Measurements from ENCODE around the gene BROX.

Gene BROX

GRCh38 chr1:222749927-222750326 lies 37.6 kb downstream of the BROX start:
- no peak for DNase-seq
- no peaks in the 10 kb centered on the region for H3K9me3 ChIP-seq (ENCODE audit: severe bottlenecking)
- H3K36me3 ChIP-seq, result no peaks in the 10 kb centered on the region
- no peak for TF ChIP-seq CTCF (IDR thresholded peaks at IDR 0.05; ENCODE audit: low read depth, low read length)
- H3K4me3 ChIP-seq (ENCODE audit: low read depth, low read length), result no peak overlapping the region
- no peak overlapping the region for H3K27ac ChIP-seq
- no peaks in the 10 kb centered on the region for H3K27me3 ChIP-seq (ENCODE audit: insufficient read depth, low read depth, severe bottlenecking)

GRCh38 chr1:222750651-222751050 lies 38.3 kb downstream of the BROX start:
- Histone ChIP-seq H3K4me3 (ENCODE audit: low read depth, low read length) (no peak overlapping the region), H3K27me3 (ENCODE audit: insufficient read depth, low read depth, severe bottlenecking) (no peaks in the 10 kb centered on the region), H3K9me3 (ENCODE audit: severe bottlenecking) (no peaks in the 10 kb centered on the region), H3K27ac (no peak overlapping the region), H3K36me3 (no peaks in the 10 kb centered on the region)
- no peak for TF ChIP-seq CTCF (IDR thresholded peaks at IDR 0.05; ENCODE audit: low read depth, low read length)
- DNase-seq, result no peak

- no peak overlapping the region for H3K27ac ChIP-seq
- H3K27me3 ChIP-seq (ENCODE audit: insufficient read depth, low read depth, severe bottlenecking), result no peaks in the 10 kb centered on the region
- no peaks in the 10 kb centered on the region for H3K9me3 ChIP-seq (ENCODE audit: severe bottlenecking)
- H3K36me3 ChIP-seq, result no peaks in the 10 kb centered on the region
- DNase-seq, result no peak
- H3K4me3 ChIP-seq (ENCODE audit: low read depth, low read length), result no peak overlapping the region
- TF ChIP-seq CTCF (IDR thresholded peaks at IDR 0.05; ENCODE audit: low read depth, low read length), result no peak
Measured at GRCh38 chr1:222751255-222751654, 38.9 kb downstream of the BROX start.

- DNase-seq, result no peak
- no peak for TF ChIP-seq CTCF (IDR thresholded peaks at IDR 0.05; ENCODE audit: low read depth, low read length)
- H3K36me3 ChIP-seq, result no peaks in the 10 kb centered on the region
- no peak overlapping the region for H3K4me3 ChIP-seq (ENCODE audit: low read depth, low read length)
- no peaks in the 10 kb centered on the region for H3K9me3 ChIP-seq (ENCODE audit: severe bottlenecking)
- H3K27ac ChIP-seq, result no peak overlapping the region
- no peaks in the 10 kb centered on the region for H3K27me3 ChIP-seq (ENCODE audit: insufficient read depth, low read depth, severe bottlenecking)
Measured at GRCh38 chr1:222754366-222755139, 42.2 kb downstream of the BROX start.

- no peak for TF ChIP-seq CTCF (IDR thresholded peaks at IDR 0.05; ENCODE audit: low read depth, low read length)
- H3K27me3 ChIP-seq (ENCODE audit: insufficient read depth, low read depth, severe bottlenecking), result no peaks in the 10 kb centered on the region
- H3K27ac ChIP-seq, result no peak overlapping the region
Measured at GRCh38 chr1:222757646-222758268, 45.4 kb downstream of the BROX start.

More at GRCh38 chr1:222757646-222758268, 45.4 kb downstream of the BROX start:
- DNase-seq, result no peak
- H3K4me3 ChIP-seq (ENCODE audit: low read depth, low read length), result no peak overlapping the region
- no peaks in the 10 kb centered on the region for H3K9me3 ChIP-seq (ENCODE audit: severe bottlenecking)
- no peaks in the 10 kb centered on the region for H3K36me3 ChIP-seq
